Iris pigment epithelial cell (primary cell): ENCODE data around the gene ADD2.

Source experiments
- DNase-seq: peaks from one replicate; pipeline ENCODE4 v3.0.0-alpha.2; 2011; ENCODE audit warnings: low read depth

Gene ADD2

DNA sequence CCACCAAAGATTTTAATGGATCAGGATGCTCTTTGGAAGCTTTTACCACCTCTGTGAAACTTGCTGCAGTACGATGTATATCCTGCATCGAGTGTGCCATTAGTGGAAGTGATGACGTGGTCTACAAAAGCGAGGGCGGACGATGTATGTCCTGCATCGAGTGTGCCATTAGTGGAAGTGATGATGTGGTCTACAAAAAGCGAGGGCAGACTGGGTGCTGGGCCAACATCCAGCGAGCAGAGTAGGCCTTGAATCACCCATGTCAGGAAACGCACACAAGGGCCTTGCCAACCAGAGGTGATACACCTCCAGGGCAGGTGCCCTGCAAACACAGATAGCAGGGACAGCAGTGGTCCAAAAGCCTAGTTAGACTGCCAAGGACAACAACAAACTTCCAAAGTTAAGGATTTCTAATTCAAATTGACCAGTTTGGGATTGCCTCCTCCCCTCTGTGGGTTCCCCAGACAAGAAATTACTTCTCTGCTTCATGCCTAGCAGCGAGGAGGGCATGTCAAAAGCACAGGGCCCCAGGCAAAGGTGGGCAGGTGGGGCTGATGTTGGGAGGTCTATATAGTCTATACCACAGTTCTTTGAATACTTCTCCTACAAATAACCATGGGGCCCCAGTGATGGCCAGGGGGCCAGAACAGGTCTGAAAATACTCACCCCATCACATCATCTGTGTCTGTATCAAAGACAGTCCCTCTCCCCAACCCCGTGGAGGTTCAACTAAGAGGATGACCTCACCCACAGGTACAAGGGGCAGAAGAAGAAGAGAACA, 70.2 kb downstream of the ADD2 start:
- no peak for DNase-seq

GRCh38 chr2:70696142-70696541, 71.9 kb downstream of the ADD2 start:
- no peak for DNase-seq

GRCh38 chr2:70692256-70692655, 75.7 kb downstream of the ADD2 start:
- DNase-seq = no peak

DNA sequence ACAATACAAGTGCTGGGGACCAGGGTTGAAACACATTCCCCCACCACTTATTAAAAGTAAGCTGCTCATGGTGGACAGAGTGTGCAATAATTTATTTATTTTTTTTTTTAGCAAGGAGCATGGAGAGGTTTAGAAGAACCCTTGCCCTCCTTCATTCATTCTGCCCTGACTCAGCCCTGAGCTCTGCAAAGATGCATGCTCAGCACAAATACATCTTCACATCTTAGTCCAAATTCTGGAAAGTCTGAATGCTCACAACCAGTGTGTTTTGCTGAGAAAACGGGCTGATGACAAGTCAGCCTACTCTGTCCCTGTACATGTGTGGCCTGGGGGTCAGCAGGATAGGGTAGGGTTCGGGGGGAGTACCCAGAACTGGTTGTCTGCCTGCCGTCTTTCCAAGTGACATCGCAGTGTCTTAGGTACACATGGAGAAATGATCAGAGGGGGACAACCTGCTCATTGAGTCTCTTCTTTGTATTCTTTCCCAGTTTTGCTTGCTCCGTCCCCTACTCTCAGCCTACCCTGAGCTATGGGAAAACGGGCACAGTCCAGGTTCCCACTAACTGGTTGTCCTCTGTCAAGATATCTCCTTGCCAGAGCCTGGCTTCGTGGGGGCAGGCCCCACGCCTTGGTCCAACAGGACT, 76.4 kb downstream of the ADD2 start:
- DNase-seq = no peak

GRCh38 chr2:70690846-70691245, 77.2 kb downstream of the ADD2 start:
- DNase-seq = no peak

DNA sequence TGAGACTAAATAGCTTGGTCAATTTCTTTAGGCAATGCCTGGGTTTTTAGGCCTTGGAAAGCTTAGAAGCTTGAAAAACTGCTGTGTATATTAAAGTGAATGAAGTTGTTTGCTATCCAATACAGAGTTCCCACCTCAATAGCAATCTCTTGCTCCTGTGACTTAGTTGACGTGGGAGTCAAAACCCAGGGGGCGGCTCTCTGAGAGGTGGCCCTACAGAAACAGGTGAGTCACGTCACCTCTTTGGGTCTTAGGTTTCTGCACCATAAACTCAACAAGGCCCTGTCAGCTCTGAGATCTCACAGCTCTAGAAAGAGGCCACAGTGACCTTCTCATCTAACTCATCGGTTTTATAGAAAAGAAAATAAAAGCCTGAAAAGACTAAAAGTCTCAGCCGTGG, 79.6 kb downstream of the ADD2 start:
- DNase-seq = no peak

DNA sequence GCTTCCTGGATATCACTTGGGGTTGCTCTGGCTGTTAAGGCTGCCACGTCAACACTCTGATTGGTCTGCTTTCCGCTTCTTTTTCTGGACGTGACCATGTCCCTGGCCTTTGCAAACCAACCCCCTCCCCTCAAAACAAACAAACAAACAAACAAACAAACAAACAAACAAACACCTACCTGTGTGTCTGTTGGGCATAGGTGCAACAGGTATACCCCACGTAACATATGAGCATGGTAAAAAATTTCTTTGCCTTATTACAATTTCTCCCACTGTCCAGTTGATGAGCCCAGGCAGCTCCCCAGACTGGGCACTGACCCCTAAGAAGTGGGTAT, 80.6 kb downstream of the ADD2 start:
- no peak for DNase-seq

DNA sequence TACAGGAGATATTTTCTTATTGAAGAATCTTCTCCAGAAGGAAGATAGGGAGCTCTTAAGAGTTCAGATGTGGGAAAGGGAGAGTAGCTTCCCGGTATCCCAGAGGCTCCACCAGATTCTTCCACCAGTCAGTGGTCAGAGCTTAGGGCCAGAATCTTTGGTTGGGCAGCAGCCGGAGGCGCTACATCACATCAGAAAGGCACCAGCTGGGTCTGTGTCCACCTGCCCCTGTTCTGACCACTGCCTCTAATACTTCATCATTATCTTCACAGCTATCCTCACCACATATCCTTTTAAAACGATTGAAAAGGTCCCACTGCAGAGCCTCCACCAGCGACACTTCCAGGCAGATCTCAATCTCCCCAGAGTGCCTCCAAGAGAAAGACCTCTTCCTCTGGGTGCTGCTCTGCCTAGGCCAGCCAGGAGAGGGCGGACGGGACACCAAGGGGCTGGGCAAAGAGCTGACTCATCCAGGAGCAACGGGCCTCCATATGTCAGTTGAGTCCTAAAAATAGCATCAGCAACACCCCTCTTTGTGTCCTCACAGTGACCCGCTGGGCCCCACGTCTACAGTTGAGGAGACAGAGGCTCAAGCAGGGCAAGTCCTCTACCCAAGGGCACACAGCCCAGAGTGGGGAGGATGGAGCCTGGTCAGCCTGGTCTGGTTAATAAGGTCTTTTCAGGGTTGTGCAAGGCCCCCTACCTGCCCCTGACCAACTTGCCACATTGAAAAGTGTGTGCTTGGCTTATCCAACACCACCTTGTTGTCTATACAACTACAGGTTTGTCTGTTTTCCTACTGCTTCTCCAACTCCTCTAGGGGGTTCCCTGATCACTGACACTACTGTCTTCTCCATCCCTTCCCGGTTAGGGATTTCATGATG, 81.2 kb downstream of the ADD2 start:
- peak; percentile 55 for DNase-seq

- DNase-seq = no peak
Measured at GRCh38 chr2:70685771-70686171, 82.2 kb downstream of the ADD2 start.

DNA sequence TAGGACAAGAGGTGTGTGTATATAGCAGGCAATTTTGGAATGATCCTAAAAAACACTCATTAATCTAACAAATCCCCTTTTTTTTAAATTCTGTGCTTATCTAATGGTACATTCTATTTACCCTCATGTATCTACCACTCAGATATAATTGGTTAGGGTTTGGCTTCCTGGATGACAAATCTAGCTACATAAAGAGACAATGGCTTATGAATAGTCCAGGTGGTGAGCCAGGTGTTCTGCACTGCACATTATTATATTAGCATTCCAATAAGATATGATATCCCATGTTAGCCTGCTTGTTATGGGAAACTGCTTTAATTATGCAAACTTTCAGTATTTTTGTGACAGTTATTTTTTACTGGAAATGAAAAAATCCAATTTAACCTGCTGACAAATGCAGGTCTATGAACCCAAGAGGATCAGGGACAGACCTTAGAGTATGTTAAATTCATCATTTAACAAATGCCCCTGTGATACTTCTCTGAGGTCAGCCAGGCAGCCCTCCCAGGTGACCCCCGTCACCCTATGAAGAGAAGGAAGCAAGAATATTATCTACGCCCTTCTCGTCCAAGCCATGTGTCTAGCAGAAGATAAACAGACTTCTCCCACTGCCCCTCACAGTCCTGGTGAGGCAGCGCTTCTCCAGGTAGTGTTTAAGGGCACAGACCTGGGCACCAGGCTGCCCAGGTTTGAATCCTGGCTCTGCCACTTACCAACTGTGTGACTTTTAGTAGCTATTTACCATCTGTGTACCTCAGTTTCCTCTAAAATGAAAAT, 83.0 kb downstream of the ADD2 start:
- no peak for DNase-seq

DNA sequence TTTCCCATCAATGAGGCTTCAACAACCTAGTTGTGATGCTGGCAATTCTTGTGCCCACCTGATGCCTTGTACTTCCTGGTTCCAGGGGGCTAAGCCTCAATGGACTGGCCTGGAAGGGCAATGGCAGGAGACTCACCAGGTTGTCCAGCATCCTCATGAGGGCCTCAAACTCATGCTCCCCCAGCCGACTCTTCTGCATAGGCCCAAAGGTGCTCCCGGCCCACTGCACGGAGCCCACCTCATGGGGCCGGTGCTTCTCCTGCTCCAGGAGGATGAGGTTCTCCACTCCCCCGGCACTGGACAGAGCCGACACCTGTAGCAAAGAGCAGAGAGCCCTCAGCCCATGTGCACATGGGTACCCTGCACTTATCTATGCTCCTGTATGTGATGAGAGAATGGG, 84.5 kb downstream of the ADD2 start:
- DNase-seq = no peak

- no peak for DNase-seq
Measured at GRCh38 chr2:70680735-70681134, 87.3 kb downstream of the ADD2 start.

DNA sequence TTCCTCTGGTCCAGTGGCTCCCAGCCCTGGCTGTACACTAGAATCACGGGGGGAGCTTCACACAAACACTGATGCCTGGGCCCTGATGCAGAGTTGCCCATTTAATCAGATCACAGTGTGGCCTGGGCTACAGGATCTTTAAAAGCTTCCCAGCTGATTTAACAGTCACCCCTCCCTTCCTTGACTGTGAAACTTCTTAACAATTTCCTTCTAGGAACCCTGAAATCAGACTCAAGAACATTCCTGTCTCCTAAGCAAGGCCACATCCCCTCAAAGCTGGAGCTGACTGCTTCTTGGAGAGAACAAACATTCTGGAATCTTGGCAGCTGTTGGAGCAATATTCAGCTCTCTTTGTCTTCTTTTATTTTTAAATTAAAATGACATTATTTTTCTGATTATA, 88.7 kb downstream of the ADD2 start:
- peak; percentile 5 for DNase-seq

DNA sequence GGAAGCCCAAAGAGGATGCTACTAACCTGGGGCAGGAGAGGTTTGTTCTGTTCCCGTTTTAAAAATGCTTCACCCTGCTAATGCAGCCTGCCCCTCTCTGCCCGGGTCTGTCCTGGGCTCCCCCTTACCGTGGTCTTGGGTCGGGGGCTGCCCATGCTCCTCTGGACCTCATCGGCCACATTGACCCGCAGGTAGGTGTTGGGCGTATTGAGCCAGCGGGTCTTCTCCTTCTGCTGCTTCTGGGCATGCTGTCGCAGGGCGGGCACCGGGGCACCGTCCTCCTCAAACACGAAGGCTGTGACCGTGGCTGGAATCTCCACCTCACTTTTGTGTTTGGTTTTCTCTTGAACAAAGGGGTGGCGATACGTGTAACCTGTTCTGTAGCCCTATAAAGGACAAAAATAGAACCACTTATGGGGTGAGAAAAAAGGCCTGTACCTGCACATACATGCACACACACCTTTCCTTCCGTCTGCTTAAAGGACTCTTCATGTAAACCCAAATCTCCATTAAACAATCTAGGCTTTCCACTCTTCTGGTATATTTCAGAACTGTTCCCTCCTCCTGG, 89.3 kb downstream of the ADD2 start:
- DNase-seq = no peak

DNA sequence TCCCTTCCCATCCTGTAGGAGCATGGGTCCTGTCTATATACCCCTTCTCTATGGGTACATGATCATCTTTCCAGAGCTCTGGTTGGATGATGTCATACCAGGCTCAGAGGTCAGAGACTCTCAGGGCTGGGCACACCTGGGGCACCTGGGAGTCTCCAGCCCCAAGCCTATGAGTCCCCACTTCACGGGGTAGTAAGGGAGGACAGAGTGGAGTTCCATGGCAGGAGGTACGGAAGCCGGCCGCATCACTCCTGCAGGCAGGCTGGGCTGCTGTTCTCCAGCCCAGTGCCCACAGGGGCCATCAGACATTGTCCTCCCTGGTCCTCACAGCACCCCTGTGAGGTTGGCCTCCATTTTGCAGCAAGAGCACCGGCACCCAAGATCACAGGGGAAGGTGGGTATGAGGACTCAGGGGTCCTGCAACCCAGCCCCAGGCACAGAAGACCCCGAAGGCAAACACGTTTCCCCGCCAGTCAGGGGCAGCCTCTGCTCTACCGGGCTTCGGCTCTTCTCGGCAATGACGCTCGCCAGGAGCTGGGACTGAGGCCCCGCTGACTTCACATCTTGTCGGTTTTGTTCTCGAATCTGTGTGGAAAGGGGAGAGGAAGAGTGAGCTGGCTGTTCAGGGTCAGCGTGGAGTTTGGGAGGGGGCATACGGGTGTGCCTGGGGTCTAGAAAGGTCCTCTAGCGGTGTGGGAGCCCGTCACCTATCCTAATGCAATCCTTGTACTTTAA, 91.5 kb downstream of the ADD2 start:
- no peak for DNase-seq

DNA sequence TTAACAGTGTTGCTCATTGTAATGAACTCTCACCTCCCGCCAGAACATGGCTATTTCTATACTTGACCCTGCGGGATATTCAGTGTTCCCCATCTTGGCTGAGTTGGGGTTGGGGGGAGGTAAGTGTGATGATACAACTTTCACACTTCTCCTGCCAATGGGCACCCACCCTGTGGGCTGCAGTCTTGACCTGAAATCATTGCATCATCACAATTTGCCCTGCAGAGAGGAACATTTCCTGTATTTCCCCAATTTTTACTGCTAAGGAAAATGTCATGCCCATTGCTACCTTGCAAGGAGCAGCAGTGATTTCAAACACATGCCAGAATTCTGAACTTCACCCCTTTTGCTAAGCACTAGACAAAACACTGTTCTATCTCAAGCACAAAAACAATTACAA, 92.1 kb downstream of the ADD2 start:
- DNase-seq = no peak

GRCh38 chr2:70674636-70675430, 93.2 kb downstream of the ADD2 start:
- no peak for DNase-seq

DNA sequence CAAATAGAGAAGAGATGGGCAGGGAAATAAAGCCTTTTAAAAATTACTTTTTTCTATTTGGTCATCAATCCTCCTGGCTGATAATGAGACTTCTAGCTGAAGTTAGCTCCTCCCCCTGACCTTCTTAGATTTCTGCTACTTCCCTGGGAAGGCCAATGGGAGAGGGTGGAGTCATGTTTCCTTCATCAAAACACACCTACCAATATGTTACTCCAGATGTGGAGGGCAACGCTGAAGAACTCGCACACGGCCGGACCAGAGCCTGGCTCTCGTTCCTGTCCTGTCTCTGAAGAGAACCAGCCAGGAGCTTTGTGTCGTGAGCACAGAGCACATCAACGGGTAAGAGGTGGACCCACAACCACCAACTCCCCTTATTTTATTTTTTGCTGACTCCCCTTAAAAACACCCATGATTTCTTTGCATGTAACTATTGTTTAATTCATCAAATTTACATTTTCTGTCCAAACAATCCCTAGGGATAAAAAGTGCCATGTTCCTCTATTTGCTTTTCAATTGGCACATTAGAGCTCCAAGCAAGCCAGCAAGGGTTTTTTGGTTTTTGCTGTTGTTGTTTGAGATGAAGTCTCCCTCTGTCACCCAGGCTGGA, 94.9 kb downstream of the ADD2 start:
- DNase-seq = no peak

GRCh38 chr2:70671092-70671675, 96.8 kb downstream of the ADD2 start:
- DNase-seq = no peak

DNA sequence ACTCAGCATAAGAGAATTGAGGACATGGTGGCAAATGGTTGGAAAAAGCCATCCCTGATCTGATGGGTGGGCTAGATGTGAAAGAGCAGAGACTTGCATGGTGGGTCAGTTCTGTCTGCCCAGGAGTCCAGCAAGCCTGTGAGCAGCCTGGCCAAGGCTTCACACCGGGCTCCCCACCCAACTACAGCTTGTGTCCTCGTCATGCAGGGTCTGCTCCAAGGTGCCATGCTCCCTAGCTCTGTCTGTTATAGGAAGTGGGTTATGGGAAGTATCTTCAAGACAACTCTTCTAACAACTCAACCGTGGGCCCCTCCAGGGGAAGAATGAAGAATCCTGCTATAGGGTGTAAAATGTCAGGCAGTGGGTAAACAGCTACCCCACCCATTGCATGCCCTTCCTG, 97.4 kb downstream of the ADD2 start:
- DNase-seq = no peak
